ENCODE measurements around the gene FNTB. TPM values are rescaled to one million over a fixed set of nuclear protein-coding genes. Genes with fewer than 3 reads are reported as not detected.

Gene FNTB
- polyA plus RNA-seq, 3 donors, result 12.3 to 14.2 (median 14.1) TPM

DNA sequence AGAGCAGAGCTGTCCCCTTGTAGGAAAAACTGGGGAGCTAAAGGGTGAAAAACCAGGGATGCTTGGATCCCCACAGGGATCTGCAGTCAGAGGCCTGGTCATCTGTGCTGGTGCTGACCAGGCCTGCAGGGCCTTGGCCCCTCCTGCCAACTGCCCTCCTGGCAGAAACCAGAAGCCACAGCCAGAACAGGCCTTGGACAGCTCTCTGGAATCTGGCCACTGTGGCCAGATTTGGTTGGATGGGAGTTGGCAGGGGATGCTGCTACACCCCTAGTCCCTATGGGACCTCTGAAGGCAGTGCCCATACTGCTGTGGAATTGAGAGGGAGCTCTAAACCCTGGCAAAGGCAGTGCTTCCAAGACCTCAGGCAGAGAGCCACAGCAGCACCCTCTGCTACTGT is 35.0 kb upstream of the FNTB start:
- no peaks in the 10 kb centered on the region for H3K4me1 ChIP-seq (ENCODE audit: control insufficient read depth in 1 of 2, insufficient read depth in 2 of 2, low read length in 2 of 2)
- no peaks in the 10 kb centered on the region for H3K9me3 ChIP-seq (replicated peaks in 1 of 2; ENCODE audit: control insufficient read depth in 1 of 2, insufficient read depth in 1 of 2, low read length in 2 of 2)
- no peak overlapping the region for H2AFZ ChIP-seq (ENCODE audit: insufficient read depth, low read depth, low read length, poor library complexity, severe bottlenecking)
- no peak overlapping the region for H3K27ac ChIP-seq (ENCODE audit: low read depth in 1 of 2, low read length in 2 of 2)
- no peaks in the 10 kb centered on the region for H3K79me2 ChIP-seq (ENCODE audit: insufficient read depth, low read length)
- H3K27me3 ChIP-seq (ENCODE audit: control insufficient read depth in 2 of 2, insufficient read depth in 2 of 2, low read length in 2 of 2), result no peaks in the 10 kb centered on the region
- Mint-ChIP-seq H3K4me3 (no peak overlapping the region), H3K9me3 (peaks cover 0 to 1% (median 0%) of the 10 kb centered on the region in 7 donors), H3K27me3 (ENCODE audit: low read depth in 3 of 3) (peaks cover 0 to 2% (median 0%) of the 10 kb centered on the region in 3 donors), H3K36me3 (peaks cover 22 to 27% of the 10 kb centered on the region in 2 donors), H3K27ac (no peak overlapping the region), H3K4me1 (no peaks in the 10 kb centered on the region)
- no peak for TF ChIP-seq CTCF (IDR thresholded peaks at IDR 0.05)
- intact Hi-C loops (cut with micrococcal nuclease), result no loop called here
- H3K4me2 ChIP-seq (replicated peaks; ENCODE audit: extremely low read depth, low read length, poor library complexity, severe bottlenecking), result no peak overlapping the region
- no peaks in the 10 kb centered on the region for H4K20me1 ChIP-seq (ENCODE audit: insufficient read depth, low read length)
- no peak overlapping the region for H3K4me3 ChIP-seq (replicated peaks in 1 of 3; ENCODE audit: low read depth in 2 of 3, low read length in 3 of 3)
- H3K9ac ChIP-seq (ENCODE audit: insufficient read depth, low read length, poor library complexity, severe bottlenecking), result no peak overlapping the region
- DNase-seq, result no peak
- peaks cover 0 to 13% of the 10 kb centered on the region in 2 donors for H3K36me3 ChIP-seq (replicated peaks in 1 of 2; ENCODE audit: control insufficient read depth in 1 of 2, insufficient read depth in 2 of 2, low read length in 2 of 2)

DNA sequence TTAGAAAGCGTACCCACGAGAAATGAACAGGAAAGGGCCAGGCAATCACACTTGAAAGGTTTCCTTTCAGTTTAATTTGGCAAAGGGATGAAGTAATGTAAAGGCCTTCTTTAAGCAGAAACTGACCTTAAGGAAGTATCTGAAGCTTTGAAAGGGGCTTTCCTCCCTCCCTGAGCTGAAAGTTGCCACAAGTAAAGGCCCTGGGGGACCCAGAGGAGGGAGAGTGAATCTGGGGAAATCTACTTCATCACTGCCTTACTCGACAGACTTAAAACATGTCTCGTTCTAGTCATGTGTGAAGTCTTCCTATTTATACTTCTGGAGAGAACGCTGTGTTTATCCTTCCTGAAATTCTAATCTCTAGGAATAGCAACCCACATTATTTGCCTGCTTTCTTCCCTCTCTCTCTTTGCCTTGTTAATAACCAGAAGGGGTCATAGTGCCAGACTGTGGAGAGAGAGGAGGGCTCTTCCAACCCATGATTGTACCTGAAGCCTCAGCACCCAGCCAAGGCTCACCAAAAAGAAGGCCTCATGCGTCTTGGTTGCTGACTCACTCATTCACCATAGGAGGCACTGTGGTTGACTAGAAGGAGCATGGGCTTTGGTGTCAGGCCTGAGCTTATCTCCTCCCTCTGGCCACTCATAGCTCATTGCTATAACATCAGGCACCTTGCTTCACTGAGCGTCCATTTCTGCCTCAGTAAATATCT is 33.9 kb upstream of the FNTB start:
- intact Hi-C loops (cut with micrococcal nuclease), result no loop called here
- Mint-ChIP-seq H3K4me1 (no peaks in the 10 kb centered on the region), H3K27me3 (ENCODE audit: low read depth in 3 of 3) (peaks cover 0 to 2% (median 0%) of the 10 kb centered on the region in 3 donors), H3K4me3 (no peak overlapping the region), H3K9me3 (peaks cover 0 to 1% (median 0%) of the 10 kb centered on the region in 7 donors), H3K27ac (no peak overlapping the region), H3K36me3 (peaks cover 20 to 25% of the 10 kb centered on the region in 2 donors)
- Histone ChIP-seq H3K4me1 (ENCODE audit: control insufficient read depth in 1 of 2, insufficient read depth in 2 of 2, low read length in 2 of 2) (no peaks in the 10 kb centered on the region), H3K79me2 (ENCODE audit: insufficient read depth, low read length) (no peaks in the 10 kb centered on the region), H3K9me3 (replicated peaks in 1 of 2; ENCODE audit: control insufficient read depth in 1 of 2, insufficient read depth in 1 of 2, low read length in 2 of 2) (no peaks in the 10 kb centered on the region), H3K4me3 (replicated peaks in 1 of 3; ENCODE audit: low read depth in 2 of 3, low read length in 3 of 3) (no peak overlapping the region), H4K20me1 (ENCODE audit: insufficient read depth, low read length) (no peaks in the 10 kb centered on the region), H3K4me2 (replicated peaks; ENCODE audit: extremely low read depth, low read length, poor library complexity, severe bottlenecking) (no peak overlapping the region), H3K27ac (ENCODE audit: low read depth in 1 of 2, low read length in 2 of 2) (no peak overlapping the region), H3K9ac (ENCODE audit: insufficient read depth, low read length, poor library complexity, severe bottlenecking) (no peak overlapping the region), H2AFZ (ENCODE audit: insufficient read depth, low read depth, low read length, poor library complexity, severe bottlenecking) (no peak overlapping the region), H3K27me3 (ENCODE audit: control insufficient read depth in 2 of 2, insufficient read depth in 2 of 2, low read length in 2 of 2) (no peaks in the 10 kb centered on the region), H3K36me3 (replicated peaks in 1 of 2; ENCODE audit: control insufficient read depth in 1 of 2, insufficient read depth in 2 of 2, low read length in 2 of 2) (peaks cover 0 to 11% of the 10 kb centered on the region in 2 donors)
- WGBS (ENCODE audit: insufficient coverage), result no CpG with 5 or more reads among the region's 7 CpGs
- DNase-seq, result no peak
- TF ChIP-seq CTCF (IDR thresholded peaks at IDR 0.05), result no peak

Data from CD14-positive monocyte (primary cell).